ENCODE results near the gene COL15A1.

COL15A1 gene

GRCh38 chr9:99101271-99101670 lies 157.6 kb downstream of the COL15A1 start:
- no peaks in the 10 kb centered on the region for H3K36me3 ChIP-seq (ENCODE audit: control insufficient read depth, low read length)
- no peaks in the 10 kb centered on the region for H3K27me3 ChIP-seq (ENCODE audit: control insufficient read depth, low read length)
- H3K9me3 ChIP-seq (ENCODE audit: control insufficient read depth, insufficient read depth, low read length): no peaks in the 10 kb centered on the region
- no peak overlapping the region for H3K27ac ChIP-seq (ENCODE audit: low read depth, low read length)
- H3K4me2 ChIP-seq (ENCODE audit: low read length): no peak overlapping the region
- H3K79me2 ChIP-seq (ENCODE audit: control insufficient read depth, low read length): peaks cover 10% of the 10 kb centered on the region
- peaks cover 13% of the 10 kb centered on the region for H3K4me1 ChIP-seq (ENCODE audit: control insufficient read depth, low read length)
- no peak for TF ChIP-seq EZH2phosphoT487 (IDR thresholded peaks at IDR 0.05; ENCODE audit: borderline replicate concordance, low read length)
- TF ChIP-seq CTCF (IDR thresholded peaks at IDR 0.05; ENCODE audit: low read depth, low read length, poor library complexity, severe bottlenecking): no peak
- no peaks in the 10 kb centered on the region for H3K9me2 ChIP-seq (replicated peaks; ENCODE audit: control insufficient read depth, low read length)
- H4K20me1 ChIP-seq (ENCODE audit: control insufficient read depth, insufficient read depth, low read depth, low read length): peaks cover 4% of the 10 kb centered on the region; the same call in 1 of the 2 replicates
- H3K4me3 ChIP-seq (ENCODE audit: low read length): no peak overlapping the region
- H3F3A ChIP-seq (ENCODE audit: control insufficient read depth, insufficient read depth): peaks cover 4% of the 10 kb centered on the region

- H3K27me3 ChIP-seq (ENCODE audit: control insufficient read depth, low read length): no peaks in the 10 kb centered on the region
- peaks cover 15% of the 10 kb centered on the region for H3K79me2 ChIP-seq (ENCODE audit: control insufficient read depth, low read length)
- no peak overlapping the region for H3K27ac ChIP-seq (ENCODE audit: low read depth, low read length)
- H4K20me1 ChIP-seq (ENCODE audit: control insufficient read depth, insufficient read depth, low read depth, low read length): peaks cover 8% of the 10 kb centered on the region; the same call in 1 of the 2 replicates
- no peak for TF ChIP-seq CTCF (IDR thresholded peaks at IDR 0.05; ENCODE audit: low read depth, low read length, poor library complexity, severe bottlenecking)
- no peak for TF ChIP-seq EZH2phosphoT487 (IDR thresholded peaks at IDR 0.05; ENCODE audit: borderline replicate concordance, low read length)
- no peaks in the 10 kb centered on the region for H3K9me3 ChIP-seq (ENCODE audit: control insufficient read depth, insufficient read depth, low read length)
- peaks cover 18% of the 10 kb centered on the region for H3K4me1 ChIP-seq (ENCODE audit: control insufficient read depth, low read length)
- peaks cover 8% of the 10 kb centered on the region for H3F3A ChIP-seq (ENCODE audit: control insufficient read depth, insufficient read depth)
- H3K9me2 ChIP-seq (replicated peaks; ENCODE audit: control insufficient read depth, low read length): no peaks in the 10 kb centered on the region
- H3K4me2 ChIP-seq (ENCODE audit: low read length): no peak overlapping the region
- H3K36me3 ChIP-seq (ENCODE audit: control insufficient read depth, low read length): peaks cover 2% of the 10 kb centered on the region; the same call in 1 of the 2 replicates
- no peak overlapping the region for H3K4me3 ChIP-seq (ENCODE audit: low read length)
Measured at GRCh38 chr9:99101812-99102211, 158.1 kb downstream of the COL15A1 start.

- H3F3A ChIP-seq (ENCODE audit: control insufficient read depth, insufficient read depth): peaks cover 8% of the 10 kb centered on the region
- peaks cover 16% of the 10 kb centered on the region; the same call in 1 of the 2 replicates for H4K20me1 ChIP-seq (ENCODE audit: control insufficient read depth, insufficient read depth, low read depth, low read length)
- no peaks in the 10 kb centered on the region for H3K9me2 ChIP-seq (replicated peaks; ENCODE audit: control insufficient read depth, low read length)
- H3K4me2 ChIP-seq (ENCODE audit: low read length): no peak overlapping the region
- H3K4me1 ChIP-seq (ENCODE audit: control insufficient read depth, low read length): peaks cover 33% of the 10 kb centered on the region
- H3K79me2 ChIP-seq (ENCODE audit: control insufficient read depth, low read length): peaks cover 30% of the 10 kb centered on the region
- H3K27ac ChIP-seq (ENCODE audit: low read depth, low read length): no peak overlapping the region
- H3K9me3 ChIP-seq (ENCODE audit: control insufficient read depth, insufficient read depth, low read length): no peaks in the 10 kb centered on the region
- no peak overlapping the region for H3K4me3 ChIP-seq (ENCODE audit: low read length)
- H3K27me3 ChIP-seq (ENCODE audit: control insufficient read depth, low read length): no peaks in the 10 kb centered on the region
- peaks cover 13% of the 10 kb centered on the region for H3K36me3 ChIP-seq (ENCODE audit: control insufficient read depth, low read length)
- TF ChIP-seq EZH2phosphoT487 (IDR thresholded peaks at IDR 0.05; ENCODE audit: borderline replicate concordance, low read length): no peak
- no peak for TF ChIP-seq CTCF (IDR thresholded peaks at IDR 0.05; ENCODE audit: low read depth, low read length, poor library complexity, severe bottlenecking)
Measured at GRCh38 chr9:99103054-99103895, 159.6 kb downstream of the COL15A1 start.
